A549 (cell line): ENCODE measurements around the gene MUC12.

Source experiments
- CEBPB ChIP-seq, 2 experiments: fragments of >200 bp in 1 of 2; sonication (Bioruptor Twin) in 1 of 2; formaldehyde crosslinking in 1 of 2; IDR thresholded peaks; 2 replicates each; pipeline ENCODE4 v1.6.1; 2012 to 2016
- FOXS1 ChIP-seq: fragments of 250-450 bp; sonication (Bioruptor Pico); IDR thresholded peaks from 2 replicates; pipeline ENCODE4 v1.5.0; 2020; ENCODE audit warnings: mild to moderate bottlenecking, moderate library complexity
- GATA3 ChIP-seq: IDR thresholded peaks from 2 replicates; pipeline ENCODE4 v1.6.1; 2012; ENCODE audit warnings: borderline replicate concordance
- HOXA7 ChIP-seq: fragments of 250-450 bp; sonication (Bioruptor Pico); IDR thresholded peaks from 2 replicates; pipeline ENCODE4 v1.5.0; 2020; ENCODE audit warnings: mild to moderate bottlenecking, moderate library complexity
- MAFK ChIP-seq: fragments of 450-650 bp; IDR thresholded peaks from 2 replicates; pipeline ENCODE4 v1.6.1; 2014; ENCODE audit not compliant: partially characterized antibody
- POLR2A ChIP-seq: IDR thresholded peaks from 2 replicates; pipeline ENCODE4 v1.6.1; 2012; ENCODE audit warnings: mild to moderate bottlenecking, low read length
- TF ChIP-seq, protein P1 (sequence below): fragments of >200 bp; sonication (Bioruptor Twin); formaldehyde crosslinking; IDR thresholded peaks from 3 replicates; pipeline ENCODE4 v1.5.1; 2016

DNA sequence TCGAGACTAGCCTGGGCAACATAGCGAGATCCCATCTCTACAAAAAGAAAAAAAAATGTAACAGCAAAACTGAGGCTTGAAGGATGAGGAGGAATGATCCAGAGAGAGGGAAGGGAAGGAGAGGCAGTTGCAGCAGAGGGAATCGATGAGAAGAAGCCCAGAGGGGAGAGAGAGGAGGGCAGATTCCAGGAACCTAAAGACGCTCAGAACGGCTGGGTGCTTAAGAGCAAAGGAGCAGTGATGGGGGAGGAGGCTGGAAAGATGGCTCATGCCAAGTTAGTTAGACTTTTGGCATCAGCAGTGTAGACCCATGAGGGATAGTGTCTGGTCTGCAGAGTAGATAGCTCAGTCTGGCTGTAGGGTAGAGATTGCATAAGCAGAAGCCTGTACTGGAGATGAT, 40.3 kb downstream of the MUC12 start:
- no peak for TF ChIP-seq CEBPB (IDR thresholded peaks at IDR 0.05)
- no peak for TF ChIP-seq MAFK
- TF ChIP-seq FOXS1 (CRISPR knock-in tag), result no peak
- no peak for TF ChIP-seq GATA3
- TF ChIP-seq POLR2A, result no peak
- TF ChIP-seq, protein P1, sequence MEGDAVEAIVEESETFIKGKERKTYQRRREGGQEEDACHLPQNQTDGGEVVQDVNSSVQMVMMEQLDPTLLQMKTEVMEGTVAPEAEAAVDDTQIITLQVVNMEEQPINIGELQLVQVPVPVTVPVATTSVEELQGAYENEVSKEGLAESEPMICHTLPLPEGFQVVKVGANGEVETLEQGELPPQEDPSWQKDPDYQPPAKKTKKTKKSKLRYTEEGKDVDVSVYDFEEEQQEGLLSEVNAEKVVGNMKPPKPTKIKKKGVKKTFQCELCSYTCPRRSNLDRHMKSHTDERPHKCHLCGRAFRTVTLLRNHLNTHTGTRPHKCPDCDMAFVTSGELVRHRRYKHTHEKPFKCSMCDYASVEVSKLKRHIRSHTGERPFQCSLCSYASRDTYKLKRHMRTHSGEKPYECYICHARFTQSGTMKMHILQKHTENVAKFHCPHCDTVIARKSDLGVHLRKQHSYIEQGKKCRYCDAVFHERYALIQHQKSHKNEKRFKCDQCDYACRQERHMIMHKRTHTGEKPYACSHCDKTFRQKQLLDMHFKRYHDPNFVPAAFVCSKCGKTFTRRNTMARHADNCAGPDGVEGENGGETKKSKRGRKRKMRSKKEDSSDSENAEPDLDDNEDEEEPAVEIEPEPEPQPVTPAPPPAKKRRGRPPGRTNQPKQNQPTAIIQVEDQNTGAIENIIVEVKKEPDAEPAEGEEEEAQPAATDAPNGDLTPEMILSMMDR, result no peak
- no peak for TF ChIP-seq HOXA7 (CRISPR knock-in tag)
